Naive thymus-derived CD8-positive, alpha-beta T cell (primary cell): ENCODE measurements around the gene KCNJ12. TPM values are rescaled to one million over a fixed set of nuclear protein-coding genes. Genes with fewer than 3 reads are reported as not detected.
"Not testable (repeated sequence)": the region's sequence is repeated elsewhere in the genome, so short reads cannot be mapped to it uniquely, and the experiment has no call there.

Experiments used
- ATAC-seq, 2 donors: fragments of 150-1000 bp; cut with Tn5 transposase in 1 of 2; sonication (Bioruptor Pico), chemical (Tn5 transposase) in 1 of 2; 1 replicate in 1 of 2; 2 replicates in 1 of 2; pipeline ENCODE4 v1.10.0; 2021; ENCODE audit warnings: mild to moderate bottlenecking in 2 of 2, moderate library complexity in 2 of 2
- POLR2A ChIA-PET: fragments of 350-600 bp; sonication (Branson Sonifier 250); formaldehyde crosslinking; loops from one replicate; lab custom pipeline; 2021; ENCODE audit warnings: antibody characterized with exemption; lab: Charles Lee
- DNase-seq, 10 donors: peaks; one replicate each; pipeline versions ENCODE4 v3.0.0 to v3.0.0-alpha.2; 2020 to 2022
- H3K27ac Mint-ChIP-seq, 10 donors: one replicate each; pipeline ENCODE4 v1.8.0; 2020 to 2022; ENCODE audit warnings: mild to moderate bottlenecking in 10 of 10, mixed read lengths in 10 of 10, moderate library complexity in 4 of 10, inconsistent platforms in 1 of 10
- H3K27me3 Mint-ChIP-seq, 5 donors: one replicate each; pipeline ENCODE4 v1.8.0; 2021 to 2022; ENCODE audit warnings: mixed read lengths in 5 of 5
- H3K36me3 Mint-ChIP-seq, 3 donors: one replicate each; pipeline ENCODE4 v1.8.0; 2020 to 2022; ENCODE audit warnings: mixed read lengths in 3 of 3, mild to moderate bottlenecking in 2 of 3, inconsistent platforms in 1 of 3
- H3K4me1 Mint-ChIP-seq, 4 donors: one replicate each; pipeline ENCODE4 v1.8.0; 2021 to 2022; ENCODE audit warnings: mixed read lengths in 4 of 4
- H3K4me3 Mint-ChIP-seq, 10 donors: one replicate each; pipeline ENCODE4 v1.8.0; 2020 to 2022; ENCODE audit warnings: mild to moderate bottlenecking in 10 of 10, mixed read lengths in 10 of 10, moderate library complexity in 6 of 10, inconsistent platforms in 1 of 10
- H3K9me3 Mint-ChIP-seq, 9 donors: one replicate each; pipeline ENCODE4 v1.8.0; 2020 to 2022; ENCODE audit warnings: mixed read lengths in 9 of 9, mild to moderate bottlenecking in 3 of 9, inconsistent platforms in 1 of 9, moderate library complexity in 1 of 9
- polyA plus RNA-seq, 3 donors: library from polyadenylated mRNA; unstranded; fragments of 300-500 nt; fragmentation: Illumina TruSeq; gene quantifications; one replicate each; pipeline ENCODE4 v1.2.3, GENCODE V29; 2021
- total RNA-seq, 8 experiments: library from RNA in 2 of 8; stranded (reverse) in 2 of 8; gene quantifications; one replicate each; pipeline ENCODE4 v1.2.3 and lab custom pipeline; 2021 to 2026

The KCNJ12 gene
- total and polyA plus RNA-seq, 5 experiments from 2014 or later = 0.16 to 0.18 TPM; not detected in 3

DNA sequence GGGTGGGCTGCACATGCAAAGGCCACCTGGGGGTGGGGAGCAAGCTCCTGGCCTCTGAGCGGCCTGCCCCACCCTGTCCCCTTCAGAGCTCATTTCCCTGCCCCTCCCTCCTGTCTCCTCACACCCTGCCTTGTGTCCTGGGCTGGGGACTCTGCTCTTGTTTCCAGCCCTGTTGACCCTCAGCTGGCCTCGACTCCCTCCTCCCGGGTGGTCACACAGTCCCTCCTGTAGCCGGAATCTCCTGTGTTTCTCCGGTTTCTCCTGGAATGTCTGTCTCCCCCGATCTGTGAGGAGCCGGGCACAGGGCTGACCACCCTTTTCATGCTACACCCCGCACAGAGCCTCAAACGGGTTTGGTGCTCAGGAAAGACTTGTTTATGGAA, 24.0 kb downstream of the KCNJ12 start:
- H3K9me3 Mint-ChIP-seq, H3K36me3 Mint-ChIP-seq, POLR2A ChIA-PET, ATAC-seq, H3K4me3 Mint-ChIP-seq, H3K4me1 Mint-ChIP-seq, H3K27me3 Mint-ChIP-seq, DNase-seq, H3K27ac Mint-ChIP-seq: not testable (repeated sequence)

DNA sequence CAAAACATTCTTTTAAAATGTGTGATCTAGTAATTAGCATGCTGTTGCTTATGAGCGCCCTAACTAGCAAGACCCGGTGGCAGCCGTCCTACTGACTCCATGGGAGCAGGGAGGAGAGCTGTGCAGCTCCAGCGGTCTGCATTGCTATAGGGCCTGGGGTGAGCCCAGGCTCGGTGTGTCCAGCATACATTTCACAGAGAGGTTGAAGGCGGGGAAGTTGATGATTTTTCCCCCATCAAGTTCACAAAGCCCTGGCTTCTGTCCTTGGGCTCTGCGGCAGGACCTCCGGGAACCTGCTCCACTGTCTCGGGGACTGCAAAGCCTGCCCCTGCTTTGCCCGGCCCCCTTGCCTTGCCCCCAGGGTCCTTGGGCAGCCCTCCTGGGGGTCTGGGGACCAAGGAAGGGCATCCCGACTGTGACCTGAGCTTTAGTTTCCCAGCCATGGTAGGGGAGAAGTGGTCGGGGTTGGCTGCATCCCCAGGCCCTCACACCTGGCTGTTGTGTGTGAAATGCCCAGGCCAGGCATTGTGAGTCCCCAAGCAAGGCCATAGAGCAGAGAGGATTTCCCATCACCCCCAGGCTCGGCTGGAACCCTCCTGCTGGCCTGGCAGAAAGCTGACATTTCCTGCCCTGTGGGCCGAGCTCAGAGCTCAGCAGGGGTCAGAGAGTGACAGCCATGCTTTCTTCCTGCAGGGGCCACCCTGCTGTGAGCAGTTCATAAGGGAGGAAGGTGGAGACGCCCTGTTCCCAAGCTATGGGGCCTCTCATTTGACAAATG, 24.8 kb downstream of the KCNJ12 start:
- Mint-ChIP-seq H3K9me3 (peaks cover 0 to 9% (median 0%) of the 10 kb centered on the region in 9 donors), H3K36me3 (no peaks in the 10 kb centered on the region), H3K27me3 (no peaks in the 10 kb centered on the region), H3K27ac (peak overlapping the region in 1 of 10 donors; percentile 8), H3K4me1 (peaks cover 0 to 4% (median 0%) of the 10 kb centered on the region in 4 donors), H3K4me3 (no peak overlapping the region)
- POLR2A ChIA-PET = no interaction called here
- no peak for ATAC-seq
- DNase-seq = no peak

DNA sequence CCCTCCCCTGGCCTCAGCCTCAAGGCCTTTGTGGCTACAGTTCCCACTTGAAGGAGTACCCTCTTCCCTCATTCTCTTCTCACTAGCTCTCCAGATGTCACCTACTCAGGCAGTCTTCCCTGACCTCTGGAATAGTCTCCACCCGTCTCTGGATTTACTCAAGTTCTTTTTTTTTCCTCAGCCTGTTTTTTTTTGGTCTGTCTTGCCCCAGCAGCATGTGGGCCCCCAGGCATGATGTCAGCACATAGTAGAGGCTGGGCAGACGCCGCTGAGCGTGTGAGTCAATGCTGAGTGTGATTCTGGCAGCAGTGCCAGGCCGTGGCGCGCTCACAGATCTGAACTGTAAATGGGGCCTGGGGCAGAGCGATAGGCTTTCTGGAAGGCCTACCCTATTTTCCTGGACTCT, 26.0 kb downstream of the KCNJ12 start:
- H3K4me3 Mint-ChIP-seq, H3K9me3 Mint-ChIP-seq, DNase-seq, H3K27me3 Mint-ChIP-seq, POLR2A ChIA-PET, ATAC-seq, H3K36me3 Mint-ChIP-seq, H3K4me1 Mint-ChIP-seq: not testable (repeated sequence)
- peak overlapping the region in 3 of 10 donors; percentile 42 to 59 (median 50) for H3K27ac Mint-ChIP-seq

DNA sequence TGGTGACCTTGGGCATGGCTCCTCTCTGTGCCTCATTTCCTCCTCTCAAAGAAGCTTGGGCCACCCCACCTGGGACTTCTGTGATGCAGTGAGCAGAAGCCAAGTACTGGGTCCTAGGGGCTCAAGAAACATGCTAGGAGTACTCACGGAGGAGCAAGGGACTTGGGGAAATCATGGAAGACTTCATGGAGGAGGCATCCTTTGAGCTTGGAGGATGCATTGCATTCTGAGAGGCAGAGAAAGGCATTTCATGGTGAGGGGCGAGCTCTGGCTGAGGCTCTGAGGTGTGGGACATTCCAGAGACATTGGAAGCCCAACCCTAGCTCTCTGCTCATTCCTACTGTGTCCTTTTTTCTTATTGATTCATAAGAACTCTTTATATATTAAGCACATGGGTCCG, 26.8 kb downstream of the KCNJ12 start:
- H3K27ac Mint-ChIP-seq = peak overlapping the region in 2 of 10 donors; percentile 47 to 59
- H3K4me3 Mint-ChIP-seq, H3K36me3 Mint-ChIP-seq, H3K9me3 Mint-ChIP-seq, POLR2A ChIA-PET, ATAC-seq, H3K27me3 Mint-ChIP-seq, H3K4me1 Mint-ChIP-seq, DNase-seq: not testable (repeated sequence)

DNA sequence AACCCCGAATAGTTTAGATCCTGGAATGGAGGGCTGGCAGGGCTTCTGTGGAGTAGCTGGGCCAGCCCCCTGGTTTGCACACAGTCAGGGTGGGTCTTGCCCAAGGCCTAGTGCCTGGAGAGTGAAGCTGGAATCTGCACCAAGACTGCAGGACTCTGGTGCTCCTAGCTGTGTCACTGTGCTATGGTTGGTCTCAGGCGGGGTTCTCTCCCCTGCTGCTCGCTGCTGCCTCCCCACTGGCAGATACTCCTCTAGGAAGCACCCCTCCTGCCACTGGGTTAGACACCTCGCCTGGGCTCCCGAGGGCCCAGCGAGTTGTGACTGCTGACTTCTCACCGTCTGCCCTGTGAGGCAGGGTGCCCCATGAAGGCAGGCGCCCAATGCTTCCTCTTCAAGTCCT, 27.9 kb downstream of the KCNJ12 start:
- DNase-seq, H3K36me3 Mint-ChIP-seq, ATAC-seq, POLR2A ChIA-PET, H3K9me3 Mint-ChIP-seq, H3K4me3 Mint-ChIP-seq, H3K27me3 Mint-ChIP-seq: not testable (repeated sequence)
- peaks cover 4 to 12% (median 11%) of the 10 kb centered on the region in 4 donors for H3K4me1 Mint-ChIP-seq
- H3K27ac Mint-ChIP-seq = peak overlapping the region in 2 of 10 donors; percentile 48 to 66

DNA sequence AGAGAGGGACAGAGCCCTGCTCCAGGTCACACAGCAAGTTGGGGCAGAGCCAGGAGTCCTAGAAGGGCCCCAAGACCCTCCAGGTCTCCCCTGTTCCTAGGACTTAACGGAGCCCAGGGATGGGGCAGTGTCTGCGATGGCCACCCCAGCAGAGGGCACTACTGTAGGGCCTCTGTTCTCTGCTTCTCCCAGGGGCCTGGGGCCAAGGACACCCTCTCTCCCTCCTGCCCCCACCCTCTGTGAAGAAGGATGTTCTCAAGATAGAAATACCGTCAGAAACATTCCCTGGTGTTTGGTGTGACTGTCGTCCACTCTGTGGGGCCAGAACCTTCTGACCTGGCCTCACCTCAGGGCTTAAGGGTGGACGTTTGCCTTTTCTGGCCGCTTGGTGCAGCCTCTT, 28.4 kb downstream of the KCNJ12 start:
- H3K36me3 Mint-ChIP-seq, POLR2A ChIA-PET: not testable (repeated sequence)

DNA sequence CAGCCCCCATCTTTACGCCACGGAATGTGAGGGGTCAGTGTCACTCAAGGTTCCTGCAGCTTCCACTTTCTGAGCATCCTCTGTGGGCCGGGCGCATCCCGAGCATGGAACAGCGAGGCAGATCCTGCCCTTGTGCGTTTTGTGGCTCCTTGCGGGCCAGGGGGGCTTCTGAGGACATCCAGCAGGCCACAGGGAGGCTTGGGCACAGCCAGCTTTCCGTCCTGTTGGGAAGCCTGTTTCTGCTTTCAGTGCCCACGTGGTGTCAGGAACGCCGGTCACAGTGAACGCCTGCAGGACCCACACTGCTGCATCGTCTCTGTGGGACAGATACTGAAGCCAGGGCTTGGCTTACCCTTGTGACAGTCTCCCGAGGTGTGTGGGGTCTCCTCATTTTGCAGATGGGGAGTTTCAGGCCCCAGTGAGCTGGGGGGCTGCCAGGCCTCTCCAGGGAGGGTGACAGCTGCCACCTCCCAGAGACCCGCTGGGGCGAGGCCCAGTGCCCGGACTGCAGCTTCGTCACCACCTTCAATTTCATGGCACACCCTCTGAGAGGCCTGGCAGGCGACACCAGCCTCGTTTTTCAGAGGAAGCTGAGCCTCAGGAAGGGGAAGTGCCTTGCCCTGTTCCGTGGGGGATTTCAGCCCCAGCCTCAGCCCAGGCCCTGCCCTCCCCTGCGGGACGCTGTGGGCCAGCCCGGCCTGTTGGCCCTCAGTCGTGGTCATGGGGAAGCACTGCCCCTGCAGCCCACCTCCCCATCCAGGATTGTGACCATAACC, 29.0 kb downstream of the KCNJ12 start:
- DNase-seq = peak in 1 of 10 donors; percentile 47
- H3K36me3 Mint-ChIP-seq, H3K4me3 Mint-ChIP-seq, H3K9me3 Mint-ChIP-seq, H3K27me3 Mint-ChIP-seq, ATAC-seq, POLR2A ChIA-PET: not testable (repeated sequence)
- H3K27ac Mint-ChIP-seq = peak overlapping the region in 1 of 10 donors; percentile 13
- H3K4me1 Mint-ChIP-seq = peaks cover 4 to 15% (median 13%) of the 10 kb centered on the region in 4 donors

More for the DNA sequence above, 28.4 kb downstream of the KCNJ12 start:
- DNase-seq, H3K27ac Mint-ChIP-seq, H3K4me3 Mint-ChIP-seq, H3K9me3 Mint-ChIP-seq, ATAC-seq, H3K27me3 Mint-ChIP-seq: not testable (repeated sequence)
- H3K4me1 Mint-ChIP-seq = peaks cover 4 to 15% (median 13%) of the 10 kb centered on the region in 4 donors

DNA sequence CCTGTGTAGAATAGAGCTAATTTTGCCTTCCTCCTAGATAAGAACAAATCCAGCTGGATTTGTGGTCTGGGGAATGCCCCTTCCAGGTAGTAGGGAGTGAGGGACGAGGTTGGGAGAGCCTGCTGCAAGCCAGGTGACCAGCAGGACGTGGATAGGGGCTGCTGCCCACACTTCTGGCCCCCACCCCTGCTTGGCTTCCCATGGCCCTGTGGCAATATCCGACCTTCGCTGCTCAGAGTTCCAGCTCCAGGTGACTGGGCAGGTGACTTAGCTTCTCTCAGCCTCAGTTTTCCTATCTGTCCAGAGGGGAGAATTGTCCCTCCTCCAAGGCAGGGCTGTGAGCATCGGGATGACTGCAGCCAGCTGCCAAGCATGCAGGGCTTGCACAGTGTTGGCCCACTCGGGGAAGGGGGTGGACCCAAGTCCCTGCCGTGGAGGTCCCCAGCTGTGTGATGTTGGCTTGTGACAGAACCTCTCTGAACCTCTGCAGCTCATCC, 29.8 kb downstream of the KCNJ12 start:
- H3K4me3 Mint-ChIP-seq, H3K27me3 Mint-ChIP-seq, H3K9me3 Mint-ChIP-seq, ATAC-seq, POLR2A ChIA-PET, H3K36me3 Mint-ChIP-seq: not testable (repeated sequence)
- Mint-ChIP-seq H3K27ac (peak overlapping the region in 1 of 10 donors; percentile 20), H3K4me1 (peaks cover 4 to 15% (median 13%) of the 10 kb centered on the region in 4 donors)
- DNase-seq = peak in 1 of 10 donors; percentile 48

DNA sequence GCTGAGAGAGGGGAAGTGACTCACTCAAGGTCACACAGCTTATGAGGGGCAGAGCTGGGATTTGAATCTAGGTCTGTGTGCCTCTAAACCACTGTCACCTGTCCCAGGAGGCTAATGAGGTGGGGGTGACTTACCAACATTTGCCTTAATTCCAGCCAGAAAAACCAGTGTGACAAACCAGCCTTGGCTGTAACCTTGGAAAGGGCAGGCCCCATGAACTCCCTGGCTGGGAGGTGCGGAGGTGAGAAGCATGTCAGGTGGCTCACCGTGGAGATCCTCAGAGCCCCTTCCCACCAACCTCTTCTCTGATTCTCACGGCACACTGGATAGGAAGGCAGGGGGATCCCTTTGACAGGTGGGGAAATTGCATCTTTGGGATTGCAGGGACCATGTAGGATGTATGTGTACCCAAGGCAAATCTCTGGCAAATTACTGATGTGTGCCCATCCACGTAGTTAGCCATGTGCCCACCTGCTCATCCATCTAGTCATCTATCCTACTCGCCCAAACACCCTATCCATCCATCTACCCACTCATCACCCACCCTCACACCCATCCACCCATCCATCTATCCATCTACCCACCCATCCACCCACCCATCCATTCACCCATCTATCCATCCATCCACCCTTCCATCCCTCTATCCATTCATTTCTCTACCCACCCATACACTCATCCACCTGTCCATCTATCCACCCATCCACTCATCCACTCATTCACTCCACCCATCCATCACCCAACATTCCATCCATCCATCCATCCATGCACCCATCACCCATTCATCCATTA, 30.7 kb downstream of the KCNJ12 start:
- H3K36me3 Mint-ChIP-seq, H3K27me3 Mint-ChIP-seq, ATAC-seq, H3K9me3 Mint-ChIP-seq, POLR2A ChIA-PET, H3K27ac Mint-ChIP-seq, H3K4me3 Mint-ChIP-seq: not testable (repeated sequence)
- peaks cover 4 to 15% (median 13%) of the 10 kb centered on the region in 4 donors for H3K4me1 Mint-ChIP-seq
- peak in 1 of 10 donors; percentile 41 for DNase-seq

DNA sequence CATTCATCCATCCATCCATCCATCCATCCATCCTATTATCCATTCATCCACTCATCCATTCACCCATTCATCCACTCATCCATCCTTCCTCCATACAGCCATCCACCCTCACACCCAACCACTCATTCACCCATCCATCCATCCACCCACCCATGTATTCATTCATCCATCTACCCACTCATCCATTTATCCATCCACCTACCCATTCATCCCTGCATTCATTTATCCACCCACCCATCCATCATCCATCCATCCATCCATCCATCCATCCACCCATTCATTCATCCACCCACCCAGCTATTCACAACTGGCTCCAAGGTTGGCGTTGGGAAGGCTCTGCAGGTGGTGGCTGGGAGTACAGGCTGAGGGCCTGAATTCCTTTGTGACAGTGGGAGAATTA, 31.6 kb downstream of the KCNJ12 start:
- H3K9me3 Mint-ChIP-seq, POLR2A ChIA-PET, H3K27me3 Mint-ChIP-seq, H3K36me3 Mint-ChIP-seq, H3K4me3 Mint-ChIP-seq, ATAC-seq, H3K27ac Mint-ChIP-seq: not testable (repeated sequence)
- peaks cover 4 to 15% (median 11%) of the 10 kb centered on the region in 4 donors for H3K4me1 Mint-ChIP-seq
- peak in 1 of 10 donors; percentile 11 for DNase-seq

DNA sequence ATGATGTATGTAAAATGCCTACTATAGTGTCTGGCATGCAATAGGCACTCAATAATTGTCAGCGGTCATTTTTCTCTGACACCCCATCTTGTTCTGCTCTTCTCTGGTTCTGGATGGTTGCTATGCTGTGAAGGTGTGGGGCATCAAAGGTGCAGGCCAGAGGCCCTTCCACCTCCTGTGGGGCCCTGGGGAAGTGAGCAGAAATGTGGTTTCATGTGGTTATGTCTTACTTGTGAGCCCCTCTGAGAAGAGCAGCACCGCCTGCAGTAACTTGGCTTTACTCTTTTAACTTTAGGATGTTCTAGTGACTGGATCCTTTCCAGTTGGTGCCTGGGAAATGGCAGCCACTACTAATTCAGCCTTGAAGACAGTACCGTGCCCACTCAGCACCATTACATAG, 32.1 kb downstream of the KCNJ12 start:
- H3K9me3 Mint-ChIP-seq, POLR2A ChIA-PET: not testable (repeated sequence)

DNA sequence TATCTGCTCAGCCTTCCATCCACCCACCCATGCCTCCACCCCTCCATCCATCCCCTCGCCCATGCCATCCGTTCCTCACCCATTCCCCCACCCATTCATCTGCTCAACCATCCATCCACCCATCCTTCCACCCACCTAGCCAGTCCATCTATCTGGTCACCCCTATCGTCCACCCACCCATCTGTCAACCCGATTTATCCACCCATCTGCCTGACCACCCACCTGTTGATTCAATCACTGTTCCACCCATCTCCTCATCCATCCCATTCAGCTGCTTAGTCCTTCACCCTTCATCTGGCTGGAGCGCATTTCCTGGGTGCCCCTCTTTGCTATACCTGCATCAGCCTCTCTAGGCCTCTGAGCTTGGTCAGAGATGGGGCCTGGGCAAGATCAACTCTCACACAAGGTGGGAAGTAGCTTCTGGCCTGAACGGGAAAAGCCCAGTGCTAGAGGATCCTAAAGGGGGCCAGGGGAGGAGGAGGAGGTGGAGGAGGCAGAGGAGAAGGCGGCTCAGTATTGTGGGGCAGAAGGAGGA, 32.7 kb downstream of the KCNJ12 start:
- POLR2A ChIA-PET, ATAC-seq, H3K27me3 Mint-ChIP-seq, H3K36me3 Mint-ChIP-seq, H3K4me3 Mint-ChIP-seq, H3K9me3 Mint-ChIP-seq: not testable (repeated sequence)
- H3K4me1 Mint-ChIP-seq = peaks cover 4 to 15% (median 11%) of the 10 kb centered on the region in 4 donors
- peak overlapping the region in 1 of 10 donors; percentile 59 for H3K27ac Mint-ChIP-seq
- peak in 1 of 10 donors; percentile 63 for DNase-seq

More for the DNA sequence above, 32.1 kb downstream of the KCNJ12 start:
- DNase-seq (peak in 1 of 10 donors; percentile 21), ATAC-seq (peak in 1 of 2 donors; percentile 30)
- Mint-ChIP-seq H3K27ac (peak overlapping the region in 2 of 10 donors; percentile 39 to 58), H3K4me1 (peaks cover 4 to 15% (median 11%) of the 10 kb centered on the region in 4 donors)
- not testable (repeated sequence) for H3K27me3 Mint-ChIP-seq, H3K4me3 Mint-ChIP-seq, H3K36me3 Mint-ChIP-seq
